ENCODE results near the gene EEF1AKMT2.

Gene EEF1AKMT2

DNA sequence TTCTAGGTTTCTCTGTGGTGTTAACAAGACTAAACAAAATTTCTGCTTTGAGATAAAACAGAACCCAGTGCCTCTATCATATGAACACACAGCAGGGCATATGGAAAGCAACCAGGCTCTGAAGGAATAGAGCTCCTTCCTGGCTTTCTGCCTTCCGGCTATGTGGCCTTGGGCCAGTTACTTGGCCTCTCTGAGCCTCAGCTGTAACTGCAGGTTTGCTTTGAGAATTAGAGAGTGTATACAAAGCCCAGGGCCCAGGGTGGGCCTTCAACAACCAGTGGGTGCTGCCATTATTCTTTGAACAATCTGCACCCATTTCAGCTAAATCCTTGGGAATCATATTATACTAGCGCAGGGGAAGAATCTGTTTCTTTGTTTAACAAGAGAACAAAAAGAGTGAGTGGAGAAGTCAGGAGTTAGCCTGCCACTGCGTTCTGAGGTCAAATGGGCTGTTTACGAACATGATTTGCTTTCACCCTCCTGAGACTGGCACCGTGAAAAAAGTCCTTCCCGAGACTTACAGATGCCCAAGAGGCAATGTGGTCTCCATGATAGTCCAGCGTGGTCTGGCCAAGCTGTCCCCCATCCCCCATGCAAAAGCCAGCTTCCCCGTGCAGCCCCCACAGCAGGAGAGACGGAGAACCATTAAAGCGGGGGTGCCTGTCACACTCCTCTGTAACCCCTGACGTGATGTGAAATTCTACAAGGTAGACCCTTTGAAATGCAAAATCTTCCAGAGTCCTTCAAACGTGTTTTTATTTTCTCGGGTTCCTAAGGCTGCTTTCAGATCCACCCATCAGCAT, 52.4 kb downstream of the EEF1AKMT2 start:
- Histone ChIP-seq H2BK120ac (ENCODE audit: low read depth, low read length) (no peak overlapping the region), H3K79me2 (ENCODE audit: control insufficient read depth, insufficient read depth, low read length) (peaks cover 24% of the 10 kb centered on the region), H3K23ac (ENCODE audit: low read length) (peak overlapping the region; percentile 83), H3K56ac (ENCODE audit: low read length) (peak overlapping the region; percentile 37), H3K9ac (ENCODE audit: low read length) (peak overlapping the region; percentile 27), H3K27ac (ENCODE audit: low read depth, low read length) (no peak overlapping the region), H2BK15ac (replicated peaks; ENCODE audit: low read depth) (no peak overlapping the region), H3K4me1 (ENCODE audit: control insufficient read depth, low read depth, low read length) (peaks cover 31% of the 10 kb centered on the region), H3K4me3 (ENCODE audit: low read length) (no peak overlapping the region), H2BK5ac (ENCODE audit: low read length) (no peak overlapping the region), H4K5ac (ENCODE audit: low read length) (no peak overlapping the region), H3K27me3 (ENCODE audit: insufficient read depth, low read length, poor library complexity) (no peaks in the 10 kb centered on the region), H3K4me2 (ENCODE audit: low read length) (no peak overlapping the region), H3K4ac (ENCODE audit: low read depth, low read length) (no peak overlapping the region), H4K8ac (ENCODE audit: low read depth, low read length) (no peak overlapping the region), H3K79me1 (ENCODE audit: low read length) (peaks cover 23% of the 10 kb centered on the region), H3K18ac (ENCODE audit: low read length) (peak overlapping the region; percentile 21), H2AK5ac (ENCODE audit: low read length) (no peak overlapping the region), H3K36me3 (ENCODE audit: control insufficient read depth, insufficient read depth, low read length) (no peaks in the 10 kb centered on the region)
- DNase-seq = peak; percentile 49
- no CpG with 5 or more reads among the region's 13 CpGs for WGBS (ENCODE audit: extremely low coverage, insufficient coverage, low lambda C conversion rate)

DNA sequence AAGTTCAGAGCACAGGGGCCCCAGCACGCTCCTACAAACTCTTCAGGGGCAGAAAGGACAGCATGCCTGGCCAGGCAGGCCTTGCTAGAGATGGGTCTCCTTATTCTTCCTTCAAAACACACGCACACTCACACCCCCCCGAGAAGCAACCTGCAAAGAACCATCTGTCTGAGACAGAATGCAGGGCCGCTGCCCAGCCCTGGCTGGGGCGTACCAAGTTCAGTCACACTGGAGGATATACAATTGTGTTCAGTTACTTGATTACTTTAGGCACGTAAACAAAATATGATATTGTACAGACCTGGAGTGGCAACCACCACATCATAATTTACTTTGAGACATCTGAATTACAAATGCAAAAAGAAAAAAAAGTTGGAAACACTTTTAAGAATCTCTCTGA, 53.2 kb downstream of the EEF1AKMT2 start:
- Histone ChIP-seq H3K36me3 (ENCODE audit: control insufficient read depth, insufficient read depth, low read length) (no peaks in the 10 kb centered on the region), H4K8ac (ENCODE audit: low read depth, low read length) (no peak overlapping the region), H2BK15ac (replicated peaks; ENCODE audit: low read depth) (no peak overlapping the region), H3K27ac (ENCODE audit: low read depth, low read length) (no peak overlapping the region), H3K79me2 (ENCODE audit: control insufficient read depth, insufficient read depth, low read length) (peaks cover 24% of the 10 kb centered on the region), H3K18ac (ENCODE audit: low read length) (no peak overlapping the region), H2BK5ac (ENCODE audit: low read length) (no peak overlapping the region), H3K4ac (ENCODE audit: low read depth, low read length) (no peak overlapping the region), H3K23ac (ENCODE audit: low read length) (no peak overlapping the region), H3K4me1 (ENCODE audit: control insufficient read depth, low read depth, low read length) (peaks cover 31% of the 10 kb centered on the region), H3K27me3 (ENCODE audit: insufficient read depth, low read length, poor library complexity) (no peaks in the 10 kb centered on the region), H3K9ac (ENCODE audit: low read length) (no peak overlapping the region), H3K4me3 (ENCODE audit: low read length) (no peak overlapping the region), H2BK120ac (ENCODE audit: low read depth, low read length) (no peak overlapping the region), H4K5ac (ENCODE audit: low read length) (no peak overlapping the region), H2AK5ac (ENCODE audit: low read length) (no peak overlapping the region), H3K79me1 (ENCODE audit: low read length) (peaks cover 29% of the 10 kb centered on the region), H3K4me2 (ENCODE audit: low read length) (no peak overlapping the region), H3K56ac (ENCODE audit: low read length) (no peak overlapping the region)
- WGBS (ENCODE audit: extremely low coverage, insufficient coverage, low lambda C conversion rate) = no CpG with 5 or more reads among the region's 6 CpGs
- no peak for DNase-seq

DNA sequence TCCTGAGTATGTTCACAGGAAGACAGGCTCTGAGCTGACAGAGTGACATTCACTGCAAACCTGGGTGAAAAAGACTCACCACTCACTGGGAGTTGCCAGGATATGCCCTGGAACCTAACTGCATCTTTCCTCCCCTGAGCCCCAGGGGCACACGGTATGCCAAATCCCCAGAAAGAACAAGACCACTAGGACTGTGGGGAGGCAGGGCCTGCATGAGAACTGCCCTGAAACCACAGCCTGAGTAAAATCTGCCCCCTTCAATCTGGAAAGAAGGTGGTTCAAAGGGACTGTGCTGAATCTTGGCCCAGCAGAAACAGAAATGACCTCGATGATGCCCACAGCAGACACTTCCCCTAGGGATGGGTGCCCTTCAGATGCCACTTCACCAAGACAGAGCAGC, 54.0 kb downstream of the EEF1AKMT2 start:
- Histone ChIP-seq H2BK15ac (replicated peaks; ENCODE audit: low read depth) (no peak overlapping the region), H3K4me2 (ENCODE audit: low read length) (no peak overlapping the region), H3K4me1 (ENCODE audit: control insufficient read depth, low read depth, low read length) (peaks cover 31% of the 10 kb centered on the region), H3K79me1 (ENCODE audit: low read length) (peaks cover 31% of the 10 kb centered on the region), H3K4ac (ENCODE audit: low read depth, low read length) (no peak overlapping the region), H4K5ac (ENCODE audit: low read length) (no peak overlapping the region), H3K27me3 (ENCODE audit: insufficient read depth, low read length, poor library complexity) (no peaks in the 10 kb centered on the region), H2BK120ac (ENCODE audit: low read depth, low read length) (no peak overlapping the region), H3K18ac (ENCODE audit: low read length) (no peak overlapping the region), H2BK5ac (ENCODE audit: low read length) (no peak overlapping the region), H3K27ac (ENCODE audit: low read depth, low read length) (no peak overlapping the region), H3K4me3 (ENCODE audit: low read length) (no peak overlapping the region), H3K79me2 (ENCODE audit: control insufficient read depth, insufficient read depth, low read length) (peaks cover 24% of the 10 kb centered on the region), H3K36me3 (ENCODE audit: control insufficient read depth, insufficient read depth, low read length) (no peaks in the 10 kb centered on the region), H3K23ac (ENCODE audit: low read length) (peak overlapping the region; percentile 72), H4K8ac (ENCODE audit: low read depth, low read length) (no peak overlapping the region), H3K9ac (ENCODE audit: low read length) (no peak overlapping the region), H2AK5ac (ENCODE audit: low read length) (no peak overlapping the region), H3K56ac (ENCODE audit: low read length) (no peak overlapping the region)
- no CpG with 5 or more reads among the region's 2 CpGs for WGBS (ENCODE audit: extremely low coverage, insufficient coverage, low lambda C conversion rate)
- DNase-seq = no peak

DNA sequence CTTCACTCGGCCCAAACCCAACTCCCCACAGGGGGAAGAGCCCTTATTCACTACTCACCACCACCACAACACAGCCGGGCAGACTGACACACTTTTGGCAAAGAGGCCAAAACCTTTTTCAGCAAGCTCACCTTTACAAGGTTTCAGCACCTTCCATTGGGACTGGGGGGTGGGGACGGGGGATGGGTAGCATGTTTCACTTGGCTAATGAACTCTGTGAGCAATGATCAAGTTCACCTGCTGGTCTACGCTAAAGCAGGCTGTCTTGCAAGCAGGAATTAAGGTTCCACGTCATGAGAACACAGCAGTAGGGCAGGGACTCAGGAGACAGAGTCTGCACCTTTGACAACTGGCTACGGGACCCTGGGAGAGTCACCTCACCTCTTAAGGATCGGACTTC, 54.5 kb downstream of the EEF1AKMT2 start:
- Histone ChIP-seq H3K4me2 (ENCODE audit: low read length) (no peak overlapping the region), H3K79me2 (ENCODE audit: control insufficient read depth, insufficient read depth, low read length) (peaks cover 24% of the 10 kb centered on the region), H2BK120ac (ENCODE audit: low read depth, low read length) (no peak overlapping the region), H3K23ac (ENCODE audit: low read length) (peak overlapping the region; percentile 83), H3K36me3 (ENCODE audit: control insufficient read depth, insufficient read depth, low read length) (no peaks in the 10 kb centered on the region), H2BK5ac (ENCODE audit: low read length) (no peak overlapping the region), H4K5ac (ENCODE audit: low read length) (no peak overlapping the region), H2AK5ac (ENCODE audit: low read length) (no peak overlapping the region), H3K56ac (ENCODE audit: low read length) (no peak overlapping the region), H3K4ac (ENCODE audit: low read depth, low read length) (no peak overlapping the region), H3K4me3 (ENCODE audit: low read length) (no peak overlapping the region), H4K8ac (ENCODE audit: low read depth, low read length) (no peak overlapping the region), H3K79me1 (ENCODE audit: low read length) (peaks cover 32% of the 10 kb centered on the region), H3K18ac (ENCODE audit: low read length) (no peak overlapping the region), H2BK15ac (replicated peaks; ENCODE audit: low read depth) (no peak overlapping the region), H3K9ac (ENCODE audit: low read length) (no peak overlapping the region), H3K27me3 (ENCODE audit: insufficient read depth, low read length, poor library complexity) (no peaks in the 10 kb centered on the region), H3K27ac (ENCODE audit: low read depth, low read length) (no peak overlapping the region), H3K4me1 (ENCODE audit: control insufficient read depth, low read depth, low read length) (peaks cover 28% of the 10 kb centered on the region)
- WGBS (ENCODE audit: extremely low coverage, insufficient coverage, low lambda C conversion rate) = no CpG with 5 or more reads among the region's 7 CpGs
- no peak for DNase-seq

DNA sequence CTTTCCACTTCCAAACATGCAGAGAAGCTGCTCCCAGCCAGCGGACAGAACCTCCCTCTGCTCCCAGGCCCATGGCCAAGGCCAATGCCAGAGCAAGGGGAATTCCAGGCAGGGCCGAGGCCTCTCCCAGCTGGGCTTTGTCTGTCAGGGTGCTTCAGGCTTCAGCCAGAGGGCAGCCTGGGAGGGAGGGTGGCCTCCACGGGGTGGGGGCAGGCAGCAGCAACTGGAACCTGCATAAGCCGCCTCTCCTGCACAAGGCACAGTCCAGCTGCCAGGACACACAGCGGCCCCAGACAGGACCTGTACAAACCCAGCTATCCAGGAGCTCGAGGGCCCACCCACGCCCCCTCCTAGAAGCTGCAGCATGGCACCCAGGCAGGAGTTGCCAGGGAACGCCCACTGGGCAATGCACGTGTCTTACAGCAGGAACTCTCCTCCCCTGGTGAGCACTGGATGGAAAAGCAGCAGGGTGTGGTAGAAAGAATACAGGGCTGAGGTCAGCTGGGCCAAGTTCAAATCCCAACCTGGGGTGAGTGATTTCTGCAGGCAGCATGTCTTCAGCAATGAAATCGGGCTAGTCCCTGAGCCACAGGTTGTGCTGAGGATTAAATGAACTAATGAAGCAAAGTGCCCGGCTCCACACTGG, 55.1 kb downstream of the EEF1AKMT2 start:
- H3K56ac ChIP-seq (ENCODE audit: low read length) = no peak overlapping the region
- WGBS (ENCODE audit: extremely low coverage, insufficient coverage, low lambda C conversion rate) = no CpG with 5 or more reads among the region's 11 CpGs
- DNase-seq = no peak

More for the DNA sequence above, 55.1 kb downstream of the EEF1AKMT2 start:
- Histone ChIP-seq H3K79me1 (ENCODE audit: low read length) (peaks cover 34% of the 10 kb centered on the region), H4K5ac (ENCODE audit: low read length) (no peak overlapping the region), H3K4me1 (ENCODE audit: control insufficient read depth, low read depth, low read length) (peaks cover 25% of the 10 kb centered on the region), H4K8ac (ENCODE audit: low read depth, low read length) (no peak overlapping the region), H2BK5ac (ENCODE audit: low read length) (no peak overlapping the region), H3K9ac (ENCODE audit: low read length) (no peak overlapping the region), H3K4me2 (ENCODE audit: low read length) (no peak overlapping the region), H2BK15ac (replicated peaks; ENCODE audit: low read depth) (no peak overlapping the region), H2AK5ac (ENCODE audit: low read length) (no peak overlapping the region), H3K4ac (ENCODE audit: low read depth, low read length) (no peak overlapping the region), H3K23ac (ENCODE audit: low read length) (peak overlapping the region; percentile 59), H3K36me3 (ENCODE audit: control insufficient read depth, insufficient read depth, low read length) (no peaks in the 10 kb centered on the region), H3K79me2 (ENCODE audit: control insufficient read depth, insufficient read depth, low read length) (peaks cover 24% of the 10 kb centered on the region), H3K4me3 (ENCODE audit: low read length) (no peak overlapping the region), H3K27ac (ENCODE audit: low read depth, low read length) (no peak overlapping the region), H3K27me3 (ENCODE audit: insufficient read depth, low read length, poor library complexity) (no peaks in the 10 kb centered on the region), H3K18ac (ENCODE audit: low read length) (no peak overlapping the region), H2BK120ac (ENCODE audit: low read depth, low read length) (no peak overlapping the region)
